ENCODE data around the gene CARHSP1. TPM values are rescaled to one million over a fixed set of nuclear protein-coding genes. Genes with fewer than 3 reads are reported as not detected.
"Not testable (repeated sequence)": the region's sequence is repeated elsewhere in the genome, so short reads cannot be mapped to it uniquely, and the experiment has no call there.

The CARHSP1 gene
- total RNA-seq, 1 experiment from 2014 or later: 182 TPM

DNA sequence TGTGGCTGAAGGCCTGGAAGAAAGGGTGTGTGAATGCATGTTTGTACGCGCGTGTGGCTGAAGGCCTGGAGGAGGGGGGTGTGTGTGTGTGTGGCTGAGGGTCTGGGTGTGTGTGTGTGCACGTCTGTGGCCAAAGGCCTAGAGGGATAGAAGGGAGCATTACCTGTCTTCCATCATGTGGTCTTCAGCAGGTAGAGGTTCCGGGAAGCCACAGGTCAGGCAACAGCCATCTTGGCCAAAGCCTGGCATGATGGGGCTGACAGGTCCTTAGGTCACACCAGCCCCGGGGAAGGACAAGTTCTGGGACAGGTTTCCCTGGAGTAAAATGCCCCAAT lies 18.6 kb upstream of the CARHSP1 start:
- H3K4me3 ChIP-seq: no peak overlapping the region
- H3K4me1 ChIP-seq (replicated peaks): peaks cover 57% of the 10 kb centered on the region
- H3K36me3 ChIP-seq: peaks cover 42% of the 10 kb centered on the region
- H3K27me3 ChIP-seq (replicated peaks): no peaks in the 10 kb centered on the region
- H3K9me3 ChIP-seq (replicated peaks): no peaks in the 10 kb centered on the region
- no peak overlapping the region for H3K27ac ChIP-seq
- no peak for DNase-seq (ENCODE audit: low read depth in 1 of 2, low spot score in 2 of 2)

GRCh38 chr16:8886593-8887430 lies 18.0 kb upstream of the CARHSP1 start:
- H3K36me3 ChIP-seq: peaks cover 36% of the 10 kb centered on the region
- no peaks in the 10 kb centered on the region for H3K9me3 ChIP-seq (replicated peaks)
- H3K27ac ChIP-seq: peak overlapping the region; percentile 71
- peaks cover 57% of the 10 kb centered on the region for H3K4me1 ChIP-seq (replicated peaks)
- no peak for DNase-seq (ENCODE audit: low read depth in 1 of 2, low spot score in 2 of 2)
- no peak overlapping the region for H3K4me3 ChIP-seq
- H3K27me3 ChIP-seq (replicated peaks): no peaks in the 10 kb centered on the region

GRCh38 chr16:8885674-8886592 lies 17.1 kb upstream of the CARHSP1 start:
- Histone ChIP-seq H3K27me3 (replicated peaks) (no peaks in the 10 kb centered on the region), H3K27ac (peak overlapping the region; percentile 71), H3K4me3 (no peak overlapping the region), H3K4me1 (replicated peaks) (peaks cover 57% of the 10 kb centered on the region), H3K9me3 (replicated peaks) (no peaks in the 10 kb centered on the region), H3K36me3 (peaks cover 28% of the 10 kb centered on the region)
- peak; percentile 73 to 75 for DNase-seq (ENCODE audit: low read depth in 1 of 2, low spot score in 2 of 2)

DNA sequence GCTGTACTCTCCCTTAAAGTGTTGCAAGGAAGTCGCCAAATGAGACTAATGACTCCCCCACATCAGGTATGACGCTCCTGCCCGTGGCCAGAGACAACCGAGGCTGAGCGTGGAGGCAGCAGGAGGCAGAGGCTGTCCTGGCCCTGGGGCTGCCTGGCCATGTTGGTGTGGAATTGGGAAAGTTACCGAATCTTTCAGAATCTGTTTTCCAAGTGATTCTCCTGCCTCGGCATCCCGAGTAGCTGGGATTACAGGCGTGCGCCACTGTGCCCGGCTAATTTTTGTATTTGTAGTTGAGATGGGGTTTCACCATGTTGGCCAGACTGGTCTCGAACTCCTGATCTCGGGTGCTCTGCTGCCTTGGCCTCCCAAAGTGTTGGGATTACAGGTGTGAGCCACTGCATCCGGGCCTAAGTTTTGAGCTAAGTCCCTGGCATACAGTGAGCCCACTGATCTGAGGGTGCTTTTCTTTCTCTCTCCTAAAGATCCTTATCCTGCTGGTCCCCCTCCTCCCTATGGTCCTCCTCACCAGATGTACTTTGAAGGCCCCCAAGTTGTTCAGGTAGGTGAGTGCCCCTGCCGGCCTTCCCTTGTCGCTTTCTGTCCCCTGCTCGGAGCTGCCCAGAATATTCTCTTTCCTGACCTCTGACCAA lies 14.0 kb upstream of the CARHSP1 start:
- Histone ChIP-seq H3K27ac (no peak overlapping the region), H3K36me3 (peaks cover 7% of the 10 kb centered on the region; the same call in 1 of the 2 replicates), H3K9me3 (replicated peaks) (no peaks in the 10 kb centered on the region), H3K27me3 (replicated peaks) (no peaks in the 10 kb centered on the region), H3K4me1 (replicated peaks) (peaks cover 67% of the 10 kb centered on the region), H3K4me3 (no peak overlapping the region)
- no peak for DNase-seq (ENCODE audit: low read depth in 1 of 2, low spot score in 2 of 2)

GRCh38 chr16:8882041-8882617 lies 13.3 kb upstream of the CARHSP1 start, which contains the start of gene LITAFD:
TSS of gene LITAFD (plus strand) at chr16:8882351. CDS start at chr16:8884356, 2,005 bp downstream.
- Histone ChIP-seq H3K27me3 (replicated peaks) (no peaks in the 10 kb centered on the region), H3K36me3 (no peaks in the 10 kb centered on the region; the same call in 1 of the 2 replicates), H3K27ac (no peak within 1 kb of the TSS), H3K4me3 (no peak within 1 kb of the TSS), H3K4me1 (replicated peaks) (peaks cover 63% of the 10 kb centered on the region), H3K9me3 (replicated peaks) (no peaks in the 10 kb centered on the region)
- DNase-seq (ENCODE audit: low read depth in 1 of 2, low spot score in 2 of 2): no peak

- Histone ChIP-seq H3K36me3 (no peaks in the 10 kb centered on the region), H3K4me3 (no peak overlapping the region)
- no peak for DNase-seq (ENCODE audit: low read depth in 1 of 2, low spot score in 2 of 2)
Observed at GRCh38 chr16:8880839-8881510, 12.2 kb upstream of the CARHSP1 start.

GRCh38 chr16:8878523-8878911 lies 9.7 kb upstream of the CARHSP1 start:
- peak; percentile 85 to 89 for DNase-seq (ENCODE audit: low read depth in 1 of 2, low spot score in 2 of 2)
- Histone ChIP-seq H3K4me3 (no peak overlapping the region), H3K27me3 (replicated peaks) (no peaks in the 10 kb centered on the region), H3K27ac (peak overlapping the region; percentile 77), H3K36me3 (no peaks in the 10 kb centered on the region), H3K4me1 (replicated peaks) (peaks cover 27% of the 10 kb centered on the region), H3K9me3 (replicated peaks) (no peaks in the 10 kb centered on the region)

More at GRCh38 chr16:8880839-8881510, 12.2 kb upstream of the CARHSP1 start:
- Histone ChIP-seq H3K27me3 (replicated peaks) (no peaks in the 10 kb centered on the region), H3K27ac (no peak overlapping the region), H3K4me1 (replicated peaks) (peaks cover 52% of the 10 kb centered on the region), H3K9me3 (replicated peaks) (no peaks in the 10 kb centered on the region)

- Histone ChIP-seq H3K27me3 (replicated peaks) (no peaks in the 10 kb centered on the region), H3K4me1 (replicated peaks) (peaks cover 27% of the 10 kb centered on the region), H3K4me3 (no peak overlapping the region), H3K27ac (peak overlapping the region; percentile 77), H3K9me3 (replicated peaks) (no peaks in the 10 kb centered on the region), H3K36me3 (no peaks in the 10 kb centered on the region)
- no peak for DNase-seq (ENCODE audit: low read depth in 1 of 2, low spot score in 2 of 2)
Observed at GRCh38 chr16:8877894-8878522, 9.2 kb upstream of the CARHSP1 start.

DNA sequence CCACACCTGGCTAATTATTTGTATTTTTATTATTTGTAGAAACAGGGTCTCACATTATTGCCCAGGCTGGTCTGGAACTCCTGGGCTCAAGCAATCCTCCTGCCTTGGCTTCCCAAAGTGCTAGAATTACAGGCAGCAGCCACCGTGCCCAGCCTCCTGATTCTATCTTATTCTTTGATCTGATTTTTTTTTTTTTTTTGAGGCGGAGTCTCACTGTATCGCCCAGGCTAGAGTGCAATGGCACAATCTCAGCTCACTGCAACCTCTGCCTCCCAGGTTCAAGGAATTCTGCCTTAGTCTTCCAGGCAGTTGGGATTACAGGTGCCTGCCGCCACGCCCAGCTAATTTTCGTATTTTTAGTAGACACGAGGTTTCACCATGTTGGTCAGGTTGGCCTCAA lies 6.5 kb upstream of the CARHSP1 start:
- not testable (repeated sequence) for H3K27ac ChIP-seq; H3K27me3 ChIP-seq (replicated peaks); H3K36me3 ChIP-seq; DNase-seq (ENCODE audit: low read depth in 1 of 2, low spot score in 2 of 2); H3K9me3 ChIP-seq (replicated peaks); H3K4me3 ChIP-seq
- H3K4me1 ChIP-seq (replicated peaks): peaks cover 37% of the 10 kb centered on the region

- Histone ChIP-seq H3K9me3 (replicated peaks) (no peaks in the 10 kb centered on the region), H3K27me3 (replicated peaks) (no peaks in the 10 kb centered on the region), H3K27ac (no peak overlapping the region), H3K4me1 (replicated peaks) (peaks cover 35% of the 10 kb centered on the region), H3K4me3 (no peak overlapping the region), H3K36me3 (no peaks in the 10 kb centered on the region)
- no peak for DNase-seq (ENCODE audit: low read depth in 1 of 2, low spot score in 2 of 2)
Observed at GRCh38 chr16:8874388-8874787, 5.6 kb upstream of the CARHSP1 start.

DNA sequence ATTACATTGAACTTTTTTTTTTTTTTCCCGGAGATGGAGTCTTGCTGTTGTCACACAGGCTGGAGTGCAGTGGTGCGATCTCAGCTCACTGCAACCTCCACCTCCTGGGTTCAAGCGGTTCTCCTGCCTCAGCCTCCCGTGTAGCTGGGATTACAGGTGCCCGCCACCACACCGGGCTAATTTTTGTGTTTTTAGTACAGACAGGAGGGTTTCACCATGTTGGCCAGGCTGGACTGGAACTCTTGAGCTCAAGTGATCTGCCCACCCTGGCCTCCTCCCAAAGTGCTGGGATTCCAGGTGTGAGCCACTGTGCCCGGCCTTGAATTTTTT lies 5.0 kb upstream of the CARHSP1 start:
- H3K36me3 ChIP-seq; H3K4me3 ChIP-seq; H3K27ac ChIP-seq; H3K9me3 ChIP-seq (replicated peaks); DNase-seq (ENCODE audit: low read depth in 1 of 2, low spot score in 2 of 2); H3K27me3 ChIP-seq (replicated peaks): not testable (repeated sequence)
- peaks cover 32% of the 10 kb centered on the region for H3K4me1 ChIP-seq (replicated peaks)

DNA sequence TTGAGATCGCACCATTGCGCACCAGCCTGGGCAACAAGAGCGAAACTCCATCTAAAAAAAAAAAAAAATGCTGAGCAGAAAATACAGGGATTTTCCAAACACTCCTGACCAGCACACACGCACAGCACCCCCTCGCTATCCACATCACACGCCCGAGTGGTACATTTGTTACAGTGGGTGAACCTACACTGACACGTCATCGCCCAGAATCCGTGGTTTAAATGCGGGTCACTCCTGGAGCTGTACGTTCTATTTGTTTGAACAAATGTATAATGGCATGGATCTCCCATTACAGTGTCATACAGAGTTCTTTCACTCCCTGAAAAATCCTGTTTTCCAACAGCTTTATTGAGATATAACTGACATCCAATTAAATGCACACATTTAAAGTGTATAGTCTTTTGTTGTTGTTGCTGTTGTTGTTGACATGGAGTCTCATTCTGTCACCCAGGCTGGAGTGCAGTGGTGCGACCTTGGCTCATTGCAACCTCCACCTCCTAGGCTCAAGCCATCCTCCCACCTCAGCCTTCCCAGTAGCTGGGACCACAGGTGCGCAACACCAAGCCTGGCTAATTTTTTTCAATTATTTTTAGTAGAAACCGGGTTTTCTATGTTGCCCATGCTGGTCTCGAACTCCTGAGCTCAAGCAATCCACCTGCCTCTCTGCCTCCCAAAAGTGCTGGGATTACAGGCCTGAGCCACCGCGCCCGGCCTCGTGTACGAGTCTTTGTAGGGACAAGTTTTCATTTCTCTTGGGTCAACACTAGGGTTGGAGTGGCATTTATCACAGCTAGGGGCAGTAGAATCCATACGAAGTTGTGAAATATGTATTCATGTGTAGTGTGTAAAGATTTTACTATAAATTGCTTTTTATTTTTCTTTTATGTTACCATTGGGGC lies 4.4 kb upstream of the CARHSP1 start:
- Histone ChIP-seq H3K27ac (no peak overlapping the region), H3K36me3 (no peaks in the 10 kb centered on the region), H3K4me1 (replicated peaks) (peaks cover 26% of the 10 kb centered on the region), H3K4me3 (no peak overlapping the region), H3K27me3 (replicated peaks) (no peaks in the 10 kb centered on the region), H3K9me3 (replicated peaks) (no peaks in the 10 kb centered on the region)
- no peak for DNase-seq (ENCODE audit: low read depth in 1 of 2, low spot score in 2 of 2)
